ENCODE data around the gene MRTFA. TPM values are rescaled to one million over a fixed set of nuclear protein-coding genes. Genes with fewer than 3 reads are reported as not detected.
A peak's percentile ranks its signal among the peaks of the same experiment; 100 is the strongest.

Gene MRTFA
- total RNA-seq, 1 donor from 2014 or later: 99.3 TPM

- no peak for DNase-seq (ENCODE audit: low spot score in 2 of 2)
- H3K27me3 ChIP-seq: no peaks in the 10 kb centered on the region
- no peaks in the 10 kb centered on the region for H3K36me3 ChIP-seq
- H3K4me3 ChIP-seq: no peak overlapping the region
- intact Hi-C loops (cut with DNase I): no loop called here
- no peak overlapping the region for H3K27ac ChIP-seq
- no peaks in the 10 kb centered on the region for H3K9me3 ChIP-seq
- TF ChIP-seq CTCF (IDR thresholded peaks at IDR 0.05): no peak
- peaks cover 0 to 13% of the 10 kb centered on the region in 2 donors for H3K4me1 ChIP-seq
Measured at GRCh38 chr22:40609216-40609615, 27.3 kb downstream of the MRTFA start.

- Histone ChIP-seq H3K9me3 (no peaks in the 10 kb centered on the region), H3K27me3 (no peaks in the 10 kb centered on the region), H3K4me3 (no peak overlapping the region), H3K27ac (no peak overlapping the region), H3K4me1 (peaks cover 0 to 17% of the 10 kb centered on the region in 2 donors), H3K36me3 (no peaks in the 10 kb centered on the region)
- no peak for DNase-seq (ENCODE audit: low spot score in 2 of 2)
- intact Hi-C loops (cut with DNase I): no loop called here
- no peak for TF ChIP-seq CTCF (IDR thresholded peaks at IDR 0.05)
Measured at GRCh38 chr22:40607506-40607905, 29.0 kb downstream of the MRTFA start.

GRCh38 chr22:40606306-40606705 is 30.2 kb downstream of the MRTFA start:
- H3K4me3 ChIP-seq: no peak overlapping the region
- no peak for DNase-seq (ENCODE audit: low spot score in 2 of 2)
- TF ChIP-seq CTCF (IDR thresholded peaks at IDR 0.05): no peak
- H3K4me1 ChIP-seq: peaks cover 2 to 24% of the 10 kb centered on the region in 2 donors
- H3K9me3 ChIP-seq: no peaks in the 10 kb centered on the region
- H3K36me3 ChIP-seq: no peaks in the 10 kb centered on the region
- H3K27me3 ChIP-seq: no peaks in the 10 kb centered on the region
- no peak overlapping the region for H3K27ac ChIP-seq
- intact Hi-C loops (cut with DNase I): no loop called here

GRCh38 chr22:40605761-40606160 is 30.8 kb downstream of the MRTFA start:
- intact Hi-C loops (cut with DNase I): no loop called here
- DNase-seq (ENCODE audit: low spot score in 2 of 2): no peak
- Histone ChIP-seq H3K9me3 (no peaks in the 10 kb centered on the region), H3K27ac (no peak overlapping the region), H3K4me1 (peaks cover 2 to 24% of the 10 kb centered on the region in 2 donors), H3K4me3 (no peak overlapping the region), H3K36me3 (no peaks in the 10 kb centered on the region), H3K27me3 (no peaks in the 10 kb centered on the region)
- TF ChIP-seq CTCF (IDR thresholded peaks at IDR 0.05): no peak

GRCh38 chr22:40603088-40603605 is 33.4 kb downstream of the MRTFA start:
- peak overlapping the region in 1 of 2 donors; percentile 12 for H3K27ac ChIP-seq
- no peaks in the 10 kb centered on the region for H3K9me3 ChIP-seq
- DNase-seq (ENCODE audit: low spot score in 2 of 2): no peak
- no peaks in the 10 kb centered on the region for H3K36me3 ChIP-seq
- peaks cover 2 to 23% of the 10 kb centered on the region in 2 donors for H3K4me1 ChIP-seq
- intact Hi-C loops (cut with DNase I): no loop called here
- no peak for TF ChIP-seq CTCF (IDR thresholded peaks at IDR 0.05)
- no peaks in the 10 kb centered on the region for H3K27me3 ChIP-seq
- H3K4me3 ChIP-seq: peak overlapping the region in 1 of 2 donors; percentile 12

- Histone ChIP-seq H3K4me1 (peaks cover 2 to 31% of the 10 kb centered on the region in 2 donors), H3K4me3 (no peak overlapping the region), H3K27me3 (no peaks in the 10 kb centered on the region), H3K27ac (no peak overlapping the region), H3K9me3 (no peaks in the 10 kb centered on the region), H3K36me3 (no peaks in the 10 kb centered on the region)
- no peak for TF ChIP-seq CTCF (IDR thresholded peaks at IDR 0.05)
- no peak for DNase-seq (ENCODE audit: low spot score in 2 of 2)
- intact Hi-C loops (cut with DNase I): no loop called here
Measured at GRCh38 chr22:40602231-40602630, 34.3 kb downstream of the MRTFA start.

Data from ascending aorta (tissue), 2 donors.